Stimulated activated CD4-positive, alpha-beta T cell treated with anti-CD3 and anti-CD28 coated beads, Interleukin-15, amount 100 ng/mL, for 48 hours (primary cell): ENCODE results near the gene CRYBB3.
A peak's percentile ranks its signal among the peaks of the same experiment; 100 is the strongest.
"Not testable (repeated sequence)": the region's sequence is repeated elsewhere in the genome, so short reads cannot be mapped to it uniquely, and the experiment has no call there.

ENCODE experiments used
- DNase-seq, 2 donors: peaks; one replicate each; pipeline ENCODE4 v3.0.0-alpha.2; 2020; ENCODE audit warnings: low read depth in 2 of 2

CRYBB3 gene

GRCh38 chr22:25174888-25175411 is 24.7 kb upstream of the CRYBB3 start:
- DNase-seq, result no peak

GRCh38 chr22:25176175-25176574 is 23.5 kb upstream of the CRYBB3 start:
- DNase-seq, result no peak

GRCh38 chr22:25176799-25177198 is 22.9 kb upstream of the CRYBB3 start:
- no peak for DNase-seq

- DNase-seq, result no peak
Observed at GRCh38 chr22:25177226-25177625, 22.4 kb upstream of the CRYBB3 start.

- no peak for DNase-seq
Observed at GRCh38 chr22:25177895-25178294, 21.8 kb upstream of the CRYBB3 start.

- DNase-seq, result not testable (repeated sequence)
Observed at GRCh38 chr22:25178348-25178747, 21.3 kb upstream of the CRYBB3 start.

GRCh38 chr22:25178869-25179631 is 20.6 kb upstream of the CRYBB3 start:
- not testable (repeated sequence) for DNase-seq

- no peak for DNase-seq
Observed at GRCh38 chr22:25182131-25183110, 17.2 kb upstream of the CRYBB3 start.

GRCh38 chr22:25183949-25184619 is 15.6 kb upstream of the CRYBB3 start:
- no peak for DNase-seq

- DNase-seq, result no peak
Observed at GRCh38 chr22:25186140-25186539, 13.5 kb upstream of the CRYBB3 start.

- DNase-seq, result no peak
Observed at GRCh38 chr22:25187469-25187868, 12.2 kb upstream of the CRYBB3 start.

- DNase-seq, result no peak
Observed at GRCh38 chr22:25192406-25192805, 7.3 kb upstream of the CRYBB3 start.

- DNase-seq, result no peak
Observed at GRCh38 chr22:25193130-25193529, 6.5 kb upstream of the CRYBB3 start.

GRCh38 chr22:25193548-25193947 is 6.1 kb upstream of the CRYBB3 start:
- no peak for DNase-seq

- DNase-seq, result no peak
Observed at GRCh38 chr22:25196326-25196725, 3.3 kb upstream of the CRYBB3 start.

- no peak for DNase-seq
Observed at GRCh38 chr22:25197340-25197739, 2.3 kb upstream of the CRYBB3 start.

- DNase-seq, result no peak
Observed at GRCh38 chr22:25200967-25201366, 1.3 kb downstream of the CRYBB3 start.

- no peak for DNase-seq
Observed at GRCh38 chr22:25201557-25202273, 2.1 kb downstream of the CRYBB3 start.

GRCh38 chr22:25202290-25202921 is 2.7 kb downstream of the CRYBB3 start:
- DNase-seq, result peak; percentile 24 to 51

- no peak for DNase-seq
Observed at GRCh38 chr22:25203082-25203481, 3.4 kb downstream of the CRYBB3 start.

GRCh38 chr22:25204547-25204946 is 4.9 kb downstream of the CRYBB3 start:
- DNase-seq, result not testable (repeated sequence)
